Upper lobe of right lung (tissue), 1 donor: Measurements from ENCODE around the gene CARD10. TPM values are rescaled to one million over a fixed set of nuclear protein-coding genes. Genes with fewer than 3 reads are reported as not detected.

Experiments
- ATAC-seq: fragments of 200-7000 bp; cut with Tn5 transposase; one replicate; pipeline ENCODE4 v1.9.1; 2020; ENCODE audit warnings: mild to moderate bottlenecking, moderate library complexity
- DNase-seq: peaks from one replicate; pipeline ENCODE4 v3.0.0-alpha.2; 2020
- H3K27ac ChIP-seq: fragments of 200-600 bp; one replicate; pipeline ENCODE4 v1.8.0; 2022
- H3K27me3 ChIP-seq: fragments of 200-600 bp; one replicate; pipeline ENCODE4 v1.8.0; 2022; ENCODE audit warnings: mild to moderate bottlenecking
- H3K36me3 ChIP-seq: fragments of 200-600 bp; one replicate; pipeline ENCODE4 v1.8.0; 2022
- H3K4me1 ChIP-seq: fragments of 200-600 bp; one replicate; pipeline ENCODE4 v1.8.0; 2022
- H3K4me3 ChIP-seq: fragments of 200-600 bp; one replicate; pipeline ENCODE4 v1.8.0; 2022; ENCODE audit warnings: mild to moderate bottlenecking
- H3K9me3 ChIP-seq: fragments of 200-600 bp; one replicate; pipeline ENCODE4 v1.8.0; 2022
- CTCF ChIP-seq: fragments of 200-600 bp; IDR thresholded peaks from one replicate; pipeline ENCODE4 v1.8.0; 2022; ENCODE audit warnings: antibody characterized with exemption
- intact Hi-C: fragments of 100-400 bp; cut with DNase I; formaldehyde crosslinking; loops from one replicate; pipeline ENCODE4 v1.11.0; 2022
- total RNA-seq: library from RNA; stranded (reverse); fragmentation: NEBNext Ultra II Directional; extraction: Animal tissue kit (Norgen Biotek cat#: 25700); gene quantifications from one replicate; pipeline ENCODE4 v1.2.1, GENCODE V29; 2021
- donor health status: DM: no; HTN: yes; CAD: no; lungs with severe emphysema.

Gene CARD10
- total RNA-seq, 1 donor from 2014 or later, result 17.0 TPM

- Histone ChIP-seq H3K27ac (no peak overlapping the region), H3K36me3 (no peaks in the 10 kb centered on the region), H3K9me3 (no peaks in the 10 kb centered on the region), H3K27me3 (no peaks in the 10 kb centered on the region), H3K4me1 (no peaks in the 10 kb centered on the region), H3K4me3 (no peak overlapping the region)
- intact Hi-C loops, result no loop called here
- DNase-seq (no peak), ATAC-seq (peak; percentile 52)
- TF ChIP-seq CTCF, result no peak
Measured at GRCh38 chr22:37442537-37442936, 76.7 kb downstream of the CARD10 start.

GRCh38 chr22:37442135-37442534 is 77.1 kb downstream of the CARD10 start:
- Histone ChIP-seq H3K4me3 (no peak overlapping the region), H3K27me3 (no peaks in the 10 kb centered on the region), H3K27ac (no peak overlapping the region), H3K4me1 (no peaks in the 10 kb centered on the region), H3K36me3 (no peaks in the 10 kb centered on the region), H3K9me3 (no peaks in the 10 kb centered on the region)
- TF ChIP-seq CTCF, result no peak
- ATAC-seq (no peak), DNase-seq (no peak)
- intact Hi-C loops, result no loop called here

- intact Hi-C loops, result no loop called here
- Histone ChIP-seq H3K4me1 (no peaks in the 10 kb centered on the region), H3K9me3 (no peaks in the 10 kb centered on the region), H3K27me3 (no peaks in the 10 kb centered on the region), H3K27ac (no peak overlapping the region), H3K36me3 (no peaks in the 10 kb centered on the region), H3K4me3 (no peak overlapping the region)
- TF ChIP-seq CTCF, result no peak
- ATAC-seq (no peak), DNase-seq (no peak)
Measured at GRCh38 chr22:37440875-37441274, 78.3 kb downstream of the CARD10 start.

Other genes with a start within 250 kb of the CARD10 start
- 37.9 TPM for gene CYTH4, start 236.9 kb downstream of the CARD10 start, total RNA-seq
- 0.72 TPM for gene ELFN2, start 91.9 kb downstream of the CARD10 start, total RNA-seq
- 53.5 TPM for gene MFNG, start 33.0 kb downstream of the CARD10 start, total RNA-seq
- gene CDC42EP1, start 41.1 kb upstream of the CARD10 start, total RNA-seq, result 73.9 TPM
- 2.5 TPM for gene LGALS2, start 60.7 kb upstream of the CARD10 start, total RNA-seq
- gene GGA1, start 89.4 kb upstream of the CARD10 start, total RNA-seq, result 64.4 TPM
- gene SH3BP1, start 120.3 kb upstream of the CARD10 start, total RNA-seq, result 28.3 TPM
- 6.1 TPM for gene PDXP, start 139.3 kb upstream of the CARD10 start, total RNA-seq
- gene LGALS1, start 156.2 kb upstream of the CARD10 start, total RNA-seq, result 340 TPM
- 21.6 TPM for gene NOL12, start 166.9 kb upstream of the CARD10 start, total RNA-seq
- 85.0 TPM for gene TRIOBP, start 177.6 kb upstream of the CARD10 start, total RNA-seq